ENCODE results near the gene MOB3A. TPM values are rescaled to one million over a fixed set of nuclear protein-coding genes. Genes with fewer than 3 reads are reported as not detected.

MOB3A gene
- polyA plus RNA-seq, 1 of the 3 experiments (the other 2 are of a cell fraction), result 24.1 TPM

DNA sequence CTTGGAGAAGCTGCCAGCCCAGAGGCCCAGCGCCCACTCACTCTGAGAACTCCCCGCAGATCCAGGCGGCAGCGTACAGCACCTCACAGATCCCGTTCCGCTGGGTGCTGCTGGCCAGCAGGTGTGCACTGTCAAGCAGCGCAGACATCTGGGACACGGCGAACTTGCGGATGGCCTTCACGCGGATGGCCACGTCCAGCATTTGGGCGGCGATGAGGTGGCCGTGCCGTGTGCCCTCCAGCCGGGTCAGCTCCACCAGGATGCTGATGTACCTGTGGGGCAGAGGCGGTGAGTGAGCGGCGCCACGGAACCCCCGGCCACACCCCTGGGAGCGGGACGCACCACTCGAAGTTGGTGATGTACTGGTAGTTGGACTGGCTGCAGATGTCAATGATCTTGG lies 24.7 kb upstream of the MOB3A start:
- H3K36me3 ChIP-seq (replicated peaks in 1 of 2; ENCODE audit: control insufficient read depth in 1 of 2, insufficient read depth in 2 of 2, low read length in 1 of 2), result peaks cover 18 to 83% of the 10 kb centered on the region in 2 experiments

More for the DNA sequence above, 24.7 kb upstream of the MOB3A start:
- Histone ChIP-seq H3K4me3 (ENCODE audit: low read depth in 2 of 2, low read length in 1 of 2) (no peak overlapping the region), H3K4me2 (no peak overlapping the region), H3F3A (replicated peaks; ENCODE audit: insufficient read depth) (no peaks in the 10 kb centered on the region), H4K20me1 (ENCODE audit: insufficient read depth) (peaks cover 39% of the 10 kb centered on the region), H3K79me2 (ENCODE audit: insufficient read depth) (peaks cover 12% of the 10 kb centered on the region; the same call in 1 of the 2 replicates), H3K27ac (ENCODE audit: low read depth in 2 of 2, low read length in 1 of 2) (no peak overlapping the region), H3K27me3 (ENCODE audit: insufficient read depth) (no peaks in the 10 kb centered on the region), H3K9ac (no peak overlapping the region), H2AFZ (ENCODE audit: low read depth) (no peak overlapping the region), H3K9me3 (no peaks in the 10 kb centered on the region), H3K9me2 (no peaks in the 10 kb centered on the region), H3K4me1 (ENCODE audit: control insufficient read depth in 1 of 2, insufficient read depth in 2 of 2, low read depth in 1 of 2, low read length in 1 of 2) (no peaks in the 10 kb centered on the region)
- POLR2A ChIA-PET, result interaction anchor here (0.6 kb wide), 1 partner anchor 35 kb away, joined by 3 read pairs; no protein-coding TSS in a partner anchor
- CTCF ChIA-PET, result interaction anchor here (0.6 to 1.0 kb wide), 2 partner anchors 9 to 121 kb away, joined by 3 read pairs; no protein-coding TSS in a partner anchor
- DNase-seq, result no peak
- WGBS (ENCODE audit: low lambda C conversion rate), result 94% methylated on average over 21 of the region's 26 CpGs
- TF ChIP-seq TCF12 (IDR thresholded peaks at IDR 0.05) (no peak), USF1 (IDR thresholded peaks at IDR 0.05; ENCODE audit: borderline replicate concordance, low read depth) (no peak), JUND (IDR thresholded peaks at IDR 0.05) (no peak), NRF1 (IDR thresholded peaks at IDR 0.05; ENCODE audit: low read depth, low read length) (no peak), EP300 (IDR thresholded peaks at IDR 0.05; ENCODE audit: borderline replicate concordance in 1 of 2, low read depth in 1 of 2, low read length in 1 of 2) (no peak), RAD21 (IDR thresholded peaks at IDR 0.05; ENCODE audit: low read length) (no peak), RXRA (IDR thresholded peaks at IDR 0.05; ENCODE audit: borderline replicate concordance, low read depth) (no peak), MEF2A (IDR thresholded peaks at IDR 0.05; ENCODE audit: borderline replicate concordance, low read depth) (no peak), ELF1 (IDR thresholded peaks at IDR 0.05) (no peak), CTCF (IDR thresholded peaks at IDR 0.05) (no peak), SMC3 (IDR thresholded peaks at IDR 0.05; ENCODE audit: low read depth, low read length) (no peak), MAX (IDR thresholded peaks at IDR 0.05; ENCODE audit: low read depth) (no peak), YY1 (IDR thresholded peaks at IDR 0.05; ENCODE audit: low read depth) (no peak), FOXM1 (IDR thresholded peaks at IDR 0.05; ENCODE audit: low read depth) (no peak), FOXJ3 (CRISPR knock-in tag; IDR thresholded peaks at IDR 0.05) (no peak), GATA2 (CRISPR knock-in tag; IDR thresholded peaks at IDR 0.05) (no peak)
- TF ChIP-seq, protein P1, sequence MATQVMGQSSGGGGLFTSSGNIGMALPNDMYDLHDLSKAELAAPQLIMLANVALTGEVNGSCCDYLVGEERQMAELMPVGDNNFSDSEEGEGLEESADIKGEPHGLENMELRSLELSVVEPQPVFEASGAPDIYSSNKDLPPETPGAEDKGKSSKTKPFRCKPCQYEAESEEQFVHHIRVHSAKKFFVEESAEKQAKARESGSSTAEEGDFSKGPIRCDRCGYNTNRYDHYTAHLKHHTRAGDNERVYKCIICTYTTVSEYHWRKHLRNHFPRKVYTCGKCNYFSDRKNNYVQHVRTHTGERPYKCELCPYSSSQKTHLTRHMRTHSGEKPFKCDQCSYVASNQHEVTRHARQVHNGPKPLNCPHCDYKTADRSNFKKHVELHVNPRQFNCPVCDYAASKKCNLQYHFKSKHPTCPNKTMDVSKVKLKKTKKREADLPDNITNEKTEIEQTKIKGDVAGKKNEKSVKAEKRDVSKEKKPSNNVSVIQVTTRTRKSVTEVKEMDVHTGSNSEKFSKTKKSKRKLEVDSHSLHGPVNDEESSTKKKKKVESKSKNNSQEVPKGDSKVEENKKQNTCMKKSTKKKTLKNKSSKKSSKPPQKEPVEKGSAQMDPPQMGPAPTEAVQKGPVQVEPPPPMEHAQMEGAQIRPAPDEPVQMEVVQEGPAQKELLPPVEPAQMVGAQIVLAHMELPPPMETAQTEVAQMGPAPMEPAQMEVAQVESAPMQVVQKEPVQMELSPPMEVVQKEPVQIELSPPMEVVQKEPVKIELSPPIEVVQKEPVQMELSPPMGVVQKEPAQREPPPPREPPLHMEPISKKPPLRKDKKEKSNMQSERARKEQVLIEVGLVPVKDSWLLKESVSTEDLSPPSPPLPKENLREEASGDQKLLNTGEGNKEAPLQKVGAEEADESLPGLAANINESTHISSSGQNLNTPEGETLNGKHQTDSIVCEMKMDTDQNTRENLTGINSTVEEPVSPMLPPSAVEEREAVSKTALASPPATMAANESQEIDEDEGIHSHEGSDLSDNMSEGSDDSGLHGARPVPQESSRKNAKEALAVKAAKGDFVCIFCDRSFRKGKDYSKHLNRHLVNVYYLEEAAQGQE (IDR thresholded peaks at IDR 0.05; ENCODE audit: low read depth, low read length), result no peak
- TF ChIP-seq, protein P2, sequence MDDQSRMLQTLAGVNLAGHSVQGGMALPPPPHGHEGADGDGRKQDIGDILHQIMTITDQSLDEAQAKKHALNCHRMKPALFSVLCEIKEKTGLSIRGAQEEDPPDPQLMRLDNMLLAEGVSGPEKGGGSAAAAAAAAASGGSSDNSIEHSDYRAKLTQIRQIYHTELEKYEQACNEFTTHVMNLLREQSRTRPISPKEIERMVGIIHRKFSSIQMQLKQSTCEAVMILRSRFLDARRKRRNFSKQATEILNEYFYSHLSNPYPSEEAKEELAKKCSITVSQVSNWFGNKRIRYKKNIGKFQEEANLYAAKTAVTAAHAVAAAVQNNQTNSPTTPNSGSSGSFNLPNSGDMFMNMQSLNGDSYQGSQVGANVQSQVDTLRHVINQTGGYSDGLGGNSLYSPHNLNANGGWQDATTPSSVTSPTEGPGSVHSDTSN (IDR thresholded peaks at IDR 0.05), result no peak
- TF ChIP-seq, protein P3, sequence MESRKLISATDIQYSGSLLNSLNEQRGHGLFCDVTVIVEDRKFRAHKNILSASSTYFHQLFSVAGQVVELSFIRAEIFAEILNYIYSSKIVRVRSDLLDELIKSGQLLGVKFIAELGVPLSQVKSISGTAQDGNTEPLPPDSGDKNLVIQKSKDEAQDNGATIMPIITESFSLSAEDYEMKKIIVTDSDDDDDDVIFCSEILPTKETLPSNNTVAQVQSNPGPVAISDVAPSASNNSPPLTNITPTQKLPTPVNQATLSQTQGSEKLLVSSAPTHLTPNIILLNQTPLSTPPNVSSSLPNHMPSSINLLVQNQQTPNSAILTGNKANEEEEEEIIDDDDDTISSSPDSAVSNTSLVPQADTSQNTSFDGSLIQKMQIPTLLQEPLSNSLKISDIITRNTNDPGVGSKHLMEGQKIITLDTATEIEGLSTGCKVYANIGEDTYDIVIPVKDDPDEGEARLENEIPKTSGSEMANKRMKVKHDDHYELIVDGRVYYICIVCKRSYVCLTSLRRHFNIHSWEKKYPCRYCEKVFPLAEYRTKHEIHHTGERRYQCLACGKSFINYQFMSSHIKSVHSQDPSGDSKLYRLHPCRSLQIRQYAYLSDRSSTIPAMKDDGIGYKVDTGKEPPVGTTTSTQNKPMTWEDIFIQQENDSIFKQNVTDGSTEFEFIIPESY (IDR thresholded peaks at IDR 0.05; ENCODE audit: borderline replicate concordance, low read depth), result no peak
